Measurements from ENCODE around the gene DCAF12. TPM values are rescaled to one million over a fixed set of nuclear protein-coding genes. Genes with fewer than 3 reads are reported as not detected.
A peak's percentile ranks its signal among the peaks of the same experiment; 100 is the strongest.

The DCAF12 gene
- polyA plus RNA-seq, 1 of the 3 experiments (the other 2 are of a cell fraction): 20.8 TPM

DNA sequence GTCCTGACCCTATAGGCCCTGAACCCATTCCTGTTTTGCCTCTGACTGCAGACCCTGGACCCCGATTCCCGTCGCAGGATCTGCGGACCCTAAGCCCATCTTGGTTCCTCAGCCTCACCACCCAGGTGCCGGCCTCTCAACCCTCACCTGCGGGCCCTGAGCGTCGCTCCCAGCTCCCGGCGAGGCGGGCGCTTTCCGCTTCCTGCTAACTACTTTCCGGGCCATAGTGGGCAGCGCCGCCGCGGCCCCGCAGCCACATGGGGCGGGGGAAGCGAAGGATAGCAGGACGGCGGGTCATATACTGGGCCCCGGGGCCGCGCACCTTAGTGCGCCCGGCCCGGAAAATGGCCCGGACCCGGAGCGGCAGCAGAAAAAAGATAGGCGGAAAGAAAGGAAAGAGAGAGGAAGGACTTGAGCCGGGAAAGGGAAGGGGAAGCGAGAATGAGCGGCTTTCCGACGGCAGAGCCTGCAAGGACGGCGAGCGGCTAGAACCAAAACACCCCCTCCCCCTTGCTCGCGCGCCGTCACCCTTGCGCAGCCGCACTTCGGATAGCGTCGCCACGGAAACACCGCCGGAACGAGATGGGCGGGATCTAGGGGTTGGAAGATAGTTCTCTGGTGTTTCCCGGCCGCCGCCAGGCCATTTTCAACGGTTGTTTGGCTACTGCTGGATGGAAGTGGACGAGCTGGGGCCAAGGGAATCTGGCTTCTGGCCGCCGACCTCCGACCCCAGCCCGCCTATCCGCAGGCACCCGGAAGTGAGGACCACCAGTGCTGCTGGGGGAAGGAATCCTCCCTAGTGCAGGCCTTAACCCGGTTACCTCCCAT, at the start of gene DCAF12 (continued):
- no peak for TF ChIP-seq RCOR1 (IDR thresholded peaks at IDR 0.05; ENCODE audit: low read length)
- TF ChIP-seq GABPA (IDR thresholded peaks at IDR 0.05; ENCODE audit: low read depth): peak; percentile 64
- peak; percentile 68 for TF ChIP-seq POLR2AphosphoS5 (IDR thresholded peaks at IDR 0.05; ENCODE audit: low read depth, low read length)
- TF ChIP-seq, protein P1, sequence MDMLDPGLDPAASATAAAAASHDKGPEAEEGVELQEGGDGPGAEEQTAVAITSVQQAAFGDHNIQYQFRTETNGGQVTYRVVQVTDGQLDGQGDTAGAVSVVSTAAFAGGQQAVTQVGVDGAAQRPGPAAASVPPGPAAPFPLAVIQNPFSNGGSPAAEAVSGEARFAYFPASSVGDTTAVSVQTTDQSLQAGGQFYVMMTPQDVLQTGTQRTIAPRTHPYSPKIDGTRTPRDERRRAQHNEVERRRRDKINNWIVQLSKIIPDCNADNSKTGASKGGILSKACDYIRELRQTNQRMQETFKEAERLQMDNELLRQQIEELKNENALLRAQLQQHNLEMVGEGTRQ (IDR thresholded peaks at IDR 0.05; ENCODE audit: borderline replicate concordance, low read depth, low read length): no peak
- TF ChIP-seq YY1 (IDR thresholded peaks at IDR 0.05; ENCODE audit: low read depth): no peak
- TF ChIP-seq RXRA (IDR thresholded peaks at IDR 0.05; ENCODE audit: borderline replicate concordance, low read depth): no peak
- no peak for TF ChIP-seq FOSL2 (IDR thresholded peaks at IDR 0.05; ENCODE audit: borderline replicate concordance, low read depth)
- no peak for TF ChIP-seq MEF2A (IDR thresholded peaks at IDR 0.05; ENCODE audit: borderline replicate concordance, low read depth)
- TF ChIP-seq, protein P2, sequence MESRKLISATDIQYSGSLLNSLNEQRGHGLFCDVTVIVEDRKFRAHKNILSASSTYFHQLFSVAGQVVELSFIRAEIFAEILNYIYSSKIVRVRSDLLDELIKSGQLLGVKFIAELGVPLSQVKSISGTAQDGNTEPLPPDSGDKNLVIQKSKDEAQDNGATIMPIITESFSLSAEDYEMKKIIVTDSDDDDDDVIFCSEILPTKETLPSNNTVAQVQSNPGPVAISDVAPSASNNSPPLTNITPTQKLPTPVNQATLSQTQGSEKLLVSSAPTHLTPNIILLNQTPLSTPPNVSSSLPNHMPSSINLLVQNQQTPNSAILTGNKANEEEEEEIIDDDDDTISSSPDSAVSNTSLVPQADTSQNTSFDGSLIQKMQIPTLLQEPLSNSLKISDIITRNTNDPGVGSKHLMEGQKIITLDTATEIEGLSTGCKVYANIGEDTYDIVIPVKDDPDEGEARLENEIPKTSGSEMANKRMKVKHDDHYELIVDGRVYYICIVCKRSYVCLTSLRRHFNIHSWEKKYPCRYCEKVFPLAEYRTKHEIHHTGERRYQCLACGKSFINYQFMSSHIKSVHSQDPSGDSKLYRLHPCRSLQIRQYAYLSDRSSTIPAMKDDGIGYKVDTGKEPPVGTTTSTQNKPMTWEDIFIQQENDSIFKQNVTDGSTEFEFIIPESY (IDR thresholded peaks at IDR 0.05; ENCODE audit: borderline replicate concordance, low read depth): no peak
- peak; percentile 73; the same call in 1 of the 2 replicates for TF ChIP-seq SIN3A (IDR thresholded peaks at IDR 0.05; ENCODE audit: borderline replicate concordance, low read depth, low read length)

DNA sequence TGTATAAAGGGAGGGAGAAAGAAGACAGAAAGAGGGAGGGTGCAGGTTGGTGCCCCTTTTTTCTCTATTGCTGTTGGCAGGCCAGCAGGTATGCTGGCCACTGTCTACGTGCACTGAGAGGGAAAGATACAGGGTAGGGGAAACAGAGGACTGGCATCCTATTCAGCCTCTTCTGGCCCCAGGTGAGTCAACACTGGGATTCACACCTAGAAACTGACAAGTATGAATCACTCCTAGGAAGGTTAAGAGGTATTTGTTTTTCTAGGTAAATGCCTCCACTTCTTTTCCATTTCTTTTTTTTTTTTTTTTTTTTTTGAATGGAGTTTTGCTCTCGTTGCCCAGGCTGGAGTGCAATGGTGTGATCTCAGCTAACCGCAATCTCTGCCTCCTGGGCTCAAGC, 49.6 kb upstream of the DCAF12 start:
- Histone ChIP-seq H4K20me1 (ENCODE audit: insufficient read depth) (peaks cover 4% of the 10 kb centered on the region; the same call in 1 of the 2 replicates), H3K27me3 (ENCODE audit: insufficient read depth) (no peaks in the 10 kb centered on the region), H3K4me3 (ENCODE audit: low read depth in 2 of 2, low read length in 1 of 2) (no peak overlapping the region), H3K79me2 (ENCODE audit: insufficient read depth) (peaks cover 30% of the 10 kb centered on the region), H2AFZ (ENCODE audit: low read depth) (no peak overlapping the region), H3K4me1 (ENCODE audit: control insufficient read depth in 1 of 2, insufficient read depth in 2 of 2, low read depth in 1 of 2, low read length in 1 of 2) (no peaks in the 10 kb centered on the region; a peak in 1 of 4 replicates), H3K27ac (ENCODE audit: low read depth in 2 of 2, low read length in 1 of 2) (no peak overlapping the region), H3K36me3 (replicated peaks in 1 of 2; ENCODE audit: control insufficient read depth in 1 of 2, insufficient read depth in 2 of 2, low read length in 1 of 2) (no peaks in the 10 kb centered on the region), H3K9ac (no peak overlapping the region), H3K9me2 (no peaks in the 10 kb centered on the region), H3F3A (replicated peaks; ENCODE audit: insufficient read depth) (no peaks in the 10 kb centered on the region), H3K9me3 (no peaks in the 10 kb centered on the region), H3K4me2 (no peak overlapping the region)
- no peak for DNase-seq
- no peak for TF ChIP-seq MEF2A (IDR thresholded peaks at IDR 0.05; ENCODE audit: borderline replicate concordance, low read depth)
- TF ChIP-seq SMC3 (IDR thresholded peaks at IDR 0.05; ENCODE audit: low read depth, low read length): no peak
- TF ChIP-seq, protein P3, sequence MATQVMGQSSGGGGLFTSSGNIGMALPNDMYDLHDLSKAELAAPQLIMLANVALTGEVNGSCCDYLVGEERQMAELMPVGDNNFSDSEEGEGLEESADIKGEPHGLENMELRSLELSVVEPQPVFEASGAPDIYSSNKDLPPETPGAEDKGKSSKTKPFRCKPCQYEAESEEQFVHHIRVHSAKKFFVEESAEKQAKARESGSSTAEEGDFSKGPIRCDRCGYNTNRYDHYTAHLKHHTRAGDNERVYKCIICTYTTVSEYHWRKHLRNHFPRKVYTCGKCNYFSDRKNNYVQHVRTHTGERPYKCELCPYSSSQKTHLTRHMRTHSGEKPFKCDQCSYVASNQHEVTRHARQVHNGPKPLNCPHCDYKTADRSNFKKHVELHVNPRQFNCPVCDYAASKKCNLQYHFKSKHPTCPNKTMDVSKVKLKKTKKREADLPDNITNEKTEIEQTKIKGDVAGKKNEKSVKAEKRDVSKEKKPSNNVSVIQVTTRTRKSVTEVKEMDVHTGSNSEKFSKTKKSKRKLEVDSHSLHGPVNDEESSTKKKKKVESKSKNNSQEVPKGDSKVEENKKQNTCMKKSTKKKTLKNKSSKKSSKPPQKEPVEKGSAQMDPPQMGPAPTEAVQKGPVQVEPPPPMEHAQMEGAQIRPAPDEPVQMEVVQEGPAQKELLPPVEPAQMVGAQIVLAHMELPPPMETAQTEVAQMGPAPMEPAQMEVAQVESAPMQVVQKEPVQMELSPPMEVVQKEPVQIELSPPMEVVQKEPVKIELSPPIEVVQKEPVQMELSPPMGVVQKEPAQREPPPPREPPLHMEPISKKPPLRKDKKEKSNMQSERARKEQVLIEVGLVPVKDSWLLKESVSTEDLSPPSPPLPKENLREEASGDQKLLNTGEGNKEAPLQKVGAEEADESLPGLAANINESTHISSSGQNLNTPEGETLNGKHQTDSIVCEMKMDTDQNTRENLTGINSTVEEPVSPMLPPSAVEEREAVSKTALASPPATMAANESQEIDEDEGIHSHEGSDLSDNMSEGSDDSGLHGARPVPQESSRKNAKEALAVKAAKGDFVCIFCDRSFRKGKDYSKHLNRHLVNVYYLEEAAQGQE (IDR thresholded peaks at IDR 0.05; ENCODE audit: low read depth, low read length): no peak
- TF ChIP-seq JUND (IDR thresholded peaks at IDR 0.05): no peak
- ChIA-PET POLR2A (no interaction called here), CTCF (no interaction called here)
- 62% methylated on average over 3 of the region's 3 CpGs for WGBS (ENCODE audit: low lambda C conversion rate)

Measured in SK-N-SH (cell line).